Epithelial cell of esophagus (primary cell): ENCODE measurements around the gene IFNA2.

ENCODE experiments used
- DNase-seq: peaks from one replicate; pipeline ENCODE4 v3.0.0; 2010; ENCODE audit warnings: low read depth
- H3K4me3 ChIP-seq: 2 replicates; pipeline ENCODE4 v1.5.1; 2011; ENCODE audit warnings: mild to moderate bottlenecking, low read length, control low read depth
- CTCF ChIP-seq: IDR thresholded peaks from 2 replicates; pipeline ENCODE4 v1.5.1; 2011; ENCODE audit warnings: low read depth, mild to moderate bottlenecking, low read length, control low read depth, inconsistent platforms; ENCODE audit not compliant: insufficient read depth; ENCODE audit errors: missing control alignments

The IFNA2 gene

GRCh38 chr9:21348430-21348970 lies 36.7 kb downstream of the IFNA2 start:
- DNase-seq = no peak
- no peak overlapping the region for H3K4me3 ChIP-seq
- TF ChIP-seq CTCF = no peak

GRCh38 chr9:21340735-21341134 lies 44.5 kb downstream of the IFNA2 start:
- no peak for DNase-seq
- TF ChIP-seq CTCF = no peak
- H3K4me3 ChIP-seq = no peak overlapping the region

- no peak for TF ChIP-seq CTCF
- no peak for DNase-seq
- H3K4me3 ChIP-seq = no peak overlapping the region
These were observed 48.7 kb downstream of the IFNA2 start for GRCh38 chr9:21336457-21336856.

GRCh38 chr9:21334701-21335632 lies 50.2 kb downstream of the IFNA2 start, which contains the start of gene KLHL9:
Gene KLHL9, minus strand, starts transcription at chr9:21335404. Its CDS starts 545 bp downstream, at chr9:21334859.
- DNase-seq = peak; percentile 89
- TF ChIP-seq CTCF = no peak
- peak within 1 kb of the TSS; percentile 85 for H3K4me3 ChIP-seq
